GM23338 (cell line): ENCODE data around the gene EGR2. TPM values are rescaled to one million over a fixed set of nuclear protein-coding genes. Genes with fewer than 3 reads are reported as not detected.

Experiments
- ATAC-seq: fragments of 200-7000 bp; cut with Tn5 transposase; 3 replicates; pipeline ENCODE4 v1.9.1; 2020
- DNase-seq: peaks from one replicate; pipeline ENCODE4 v3.0.0-alpha.2; 2015; ENCODE audit warnings: low spot score
- H2AFZ ChIP-seq: fragments of 200-600 bp; sonication (generic); 2 replicates; pipeline ENCODE4 v1.8.0; 2016; ENCODE audit warnings: antibody characterized with exemption, mild to moderate bottlenecking, moderate library complexity
- H3F3A ChIP-seq: fragments of 200-600 bp; sonication (generic); replicated peaks from 2 replicates; pipeline ENCODE4 v1.8.0; 2017; ENCODE audit warnings: antibody characterized with exemption, mixed run types, low read depth
- H3K27ac ChIP-seq: fragments of 200-600 bp; sonication (generic); 2 replicates; pipeline ENCODE4 v1.6.1; 2016; ENCODE audit warnings: low read depth
- H3K27me3 ChIP-seq: fragments of 200-600 bp; sonication (generic); 2 replicates; pipeline ENCODE4 v1.8.0; 2016; ENCODE audit warnings: mild to moderate bottlenecking, mixed run types, moderate library complexity; ENCODE audit not compliant: insufficient read depth
- H3K36me3 ChIP-seq: fragments of 200-600 bp; sonication (generic); 2 replicates; pipeline ENCODE4 v1.8.0; 2016; ENCODE audit warnings: mild to moderate bottlenecking; ENCODE audit not compliant: insufficient read depth
- H3K4me1 ChIP-seq: fragments of 200-600 bp; sonication (generic); 2 replicates; pipeline ENCODE4 v1.8.0; 2016; ENCODE audit warnings: mild to moderate bottlenecking, moderate library complexity; ENCODE audit not compliant: insufficient read depth
- H3K4me2 ChIP-seq: fragments of 200-600 bp; sonication (generic); 2 replicates; pipeline ENCODE4 v1.7.1; 2017; ENCODE audit warnings: mixed run types
- H3K4me3 ChIP-seq: fragments of 200-600 bp; sonication (generic); 2 replicates; pipeline ENCODE4 v1.6.1; 2016; ENCODE audit warnings: mixed run types
- H3K79me2 ChIP-seq: fragments of 200-600 bp; sonication (generic); replicated peaks from 2 replicates; pipeline ENCODE4 v1.8.0; 2017; ENCODE audit warnings: mild to moderate bottlenecking; ENCODE audit not compliant: insufficient read depth
- H3K9me2 ChIP-seq: fragments of 200-600 bp; sonication (generic); 2 replicates; pipeline ENCODE4 v1.8.0; 2017; ENCODE audit not compliant: insufficient read depth
- H4K20me1 ChIP-seq: fragments of 200-600 bp; sonication (generic); replicated peaks from 2 replicates; pipeline ENCODE4 v1.8.0; 2017; ENCODE audit warnings: mild to moderate bottlenecking; ENCODE audit not compliant: insufficient read depth
- H3K27ac Mint-ChIP-seq: 2 replicates; pipeline ENCODE4 v1.8.0; 2020; ENCODE audit warnings: inconsistent platforms, mild to moderate bottlenecking, moderate library complexity, mixed read lengths
- H3K27me3 Mint-ChIP-seq: 3 replicates; pipeline ENCODE4 v1.8.0; 2022; ENCODE audit warnings: low read depth, mild to moderate bottlenecking, moderate library complexity, mixed read lengths, inconsistent platforms; ENCODE audit not compliant: insufficient read depth, poor library complexity
- H3K36me3 Mint-ChIP-seq: 3 replicates; pipeline ENCODE4 v1.8.0; 2021; ENCODE audit warnings: low read depth, mild to moderate bottlenecking, inconsistent platforms, moderate library complexity, mixed read lengths
- H3K4me1 Mint-ChIP-seq: 3 replicates; pipeline ENCODE4 v1.8.0; 2020; ENCODE audit warnings: mild to moderate bottlenecking, inconsistent platforms, mixed read lengths
- H3K4me3 Mint-ChIP-seq: 3 replicates; pipeline ENCODE4 v1.8.0; 2021; ENCODE audit warnings: moderate library complexity, mild to moderate bottlenecking, inconsistent platforms, mixed read lengths
- H3K9me3 Mint-ChIP-seq: 3 replicates; pipeline ENCODE4 v1.8.0; 2020; ENCODE audit warnings: moderate library complexity, mild to moderate bottlenecking, inconsistent platforms, mixed read lengths
- CREB1 ChIP-seq: fragments of 250-450 bp; sonication (Bioruptor Pico); IDR thresholded peaks from 2 replicates; pipeline ENCODE4 v1.5.0; 2020; ENCODE audit warnings: low read depth, mild to moderate bottlenecking, moderate library complexity
- JUNB ChIP-seq: IDR thresholded peaks from one replicate; pipeline ENCODE4 v1.6.1; 2016; ENCODE audit warnings: antibody characterized with exemption; ENCODE audit not compliant: unreplicated experiment
- NANOG ChIP-seq: IDR thresholded peaks from 2 replicates; pipeline ENCODE4 v1.6.1; 2016; ENCODE audit warnings: antibody characterized with exemption, borderline replicate concordance
- POLR2AphosphoS5 ChIP-seq: IDR thresholded peaks from 2 replicates; pipeline ENCODE4 v1.6.1; 2016; ENCODE audit warnings: antibody characterized with exemption, low read depth
- STAT1 ChIP-seq: IDR thresholded peaks from one replicate; pipeline ENCODE4 v1.6.1; 2016; ENCODE audit warnings: antibody characterized with exemption; ENCODE audit not compliant: unreplicated experiment
- ZNF114 ChIP-seq: fragments of 250-450 bp; sonication (Bioruptor Pico); IDR thresholded peaks from 2 replicates; pipeline ENCODE4 v1.5.0; 2020; ENCODE audit warnings: mild to moderate bottlenecking, moderate library complexity
- ZNF331 ChIP-seq: fragments of 250-450 bp; sonication (Bioruptor Pico); IDR thresholded peaks from 2 replicates; pipeline ENCODE4 v1.5.0; 2020; ENCODE audit warnings: low read depth, mild to moderate bottlenecking, moderate library complexity
- ZNF462 ChIP-seq: fragments of 250-450 bp; sonication (Bioruptor Pico); IDR thresholded peaks from 2 replicates; pipeline ENCODE4 v1.5.0; 2020; ENCODE audit warnings: mild to moderate bottlenecking, moderate library complexity
- polyA plus RNA-seq: library from polyadenylated mRNA; unstranded; fragments of >200 nt; fragmentation: Nextera tagmentation; extraction: Ambion mirVana; gene quantifications from 2 replicates; pipeline ENCODE4 v1.2.1, GENCODE V29; 2016
- total RNA-seq: library from RNA; depleted of rRNA; stranded (reverse); fragments of >200 nt; shearing (Covaris generic); gene quantifications from 2 replicates; pipeline ENCODE4 v1.2.3, GENCODE V29; 2014

The EGR2 gene
- total and polyA plus RNA-seq, 2 experiments from 2014 or later, result 2.3 to 3.5 TPM

GRCh38 chr10:62830679-62831078 is 14.5 kb upstream of the EGR2 start (continued):
- no peak for TF ChIP-seq ZNF462 (CRISPR knock-in tag)
- TF ChIP-seq STAT1, result no peak
- no peak for TF ChIP-seq ZNF331 (CRISPR knock-in tag)
- no peak for TF ChIP-seq NANOG
- TF ChIP-seq ZNF114, result no peak

DNA sequence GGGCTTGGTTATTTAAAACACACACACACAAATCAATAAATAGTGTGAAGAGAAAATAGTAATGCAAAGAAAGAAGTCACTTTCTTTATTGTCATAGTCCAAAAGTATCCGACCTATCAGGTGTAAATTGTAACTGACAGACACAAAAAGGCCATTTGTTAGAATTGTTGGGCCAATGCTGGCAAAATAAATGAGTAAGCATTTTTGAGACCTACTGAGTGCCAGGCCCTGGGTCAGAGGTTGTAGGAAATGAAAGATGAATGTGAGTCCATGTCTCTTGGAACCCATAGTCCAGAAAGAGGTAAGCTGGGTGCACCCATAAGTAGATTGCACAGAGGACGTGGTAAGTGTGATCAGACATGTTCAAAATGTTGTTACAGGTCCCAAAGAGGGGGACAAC is 13.5 kb upstream of the EGR2 start:
- H3K27me3 Mint-ChIP-seq, result no peaks in the 10 kb centered on the region
- DNase-seq (no peak), ATAC-seq (no peak)
- Histone ChIP-seq H3K4me2 (no peak overlapping the region), H2AFZ (no peak overlapping the region), H3K4me3 (no peak overlapping the region), H3F3A (no peaks in the 10 kb centered on the region), H3K79me2 (no peaks in the 10 kb centered on the region), H3K4me1 (no peaks in the 10 kb centered on the region), H3K27ac (no peak overlapping the region), H3K27me3 (no peaks in the 10 kb centered on the region), H4K20me1 (no peaks in the 10 kb centered on the region), H3K36me3 (no peaks in the 10 kb centered on the region; the same call in 1 of the 2 replicates), H3K9me2 (no peaks in the 10 kb centered on the region)
- no peak overlapping the region for H3K27ac Mint-ChIP-seq
- H3K4me1 Mint-ChIP-seq, result peaks cover 7% of the 10 kb centered on the region; the same call in 2 of the 3 replicates
- H3K36me3 Mint-ChIP-seq, result no peaks in the 10 kb centered on the region
- peaks cover 6% of the 10 kb centered on the region; the same call in 2 of the 3 replicates for H3K9me3 Mint-ChIP-seq
- no peak overlapping the region for H3K4me3 Mint-ChIP-seq
- no peak for TF ChIP-seq CREB1 (CRISPR knock-in tag)
- no peak for TF ChIP-seq ZNF114
- no peak for TF ChIP-seq POLR2AphosphoS5
- no peak for TF ChIP-seq ZNF462 (CRISPR knock-in tag)
- TF ChIP-seq JUNB, result no peak
- no peak for TF ChIP-seq STAT1
- TF ChIP-seq ZNF331 (CRISPR knock-in tag), result no peak
